Stimulated activated CD4-positive, alpha-beta T cell treated with anti-CD3 and anti-CD28 coated beads, Interleukin-15, amount 100 ng/mL, for 24 hours (primary cell): ENCODE data around the gene GRAMD2A.

Experiments
- DNase-seq: peaks from one replicate; pipeline ENCODE4 v3.0.0-alpha.2; 2020

The GRAMD2A gene

GRCh38 chr15:72216079-72216478 is 18.5 kb upstream of the GRAMD2A start:
- no peak for DNase-seq

- DNase-seq, result no peak
Observed at GRCh38 chr15:72207558-72208085, 10.0 kb upstream of the GRAMD2A start.

GRCh38 chr15:72206677-72207000 is 9.1 kb upstream of the GRAMD2A start:
- no peak for DNase-seq

- no peak for DNase-seq
Observed at GRCh38 chr15:72205896-72206676, 8.5 kb upstream of the GRAMD2A start.

- no peak for DNase-seq
Observed at GRCh38 chr15:72205273-72205672, 7.7 kb upstream of the GRAMD2A start.

GRCh38 chr15:72203507-72203837 is 5.9 kb upstream of the GRAMD2A start:
- DNase-seq, result no peak

GRCh38 chr15:72202801-72203506 is 5.4 kb upstream of the GRAMD2A start:
- no peak for DNase-seq

- DNase-seq, result no peak
Observed at GRCh38 chr15:72202302-72202701, 4.7 kb upstream of the GRAMD2A start.

GRCh38 chr15:72201391-72201921 is 3.9 kb upstream of the GRAMD2A start:
- DNase-seq, result no peak

GRCh38 chr15:72200395-72201237 is 3.0 kb upstream of the GRAMD2A start:
- DNase-seq, result no peak

- DNase-seq, result peak; percentile 75
Observed at GRCh38 chr15:72199721-72200212, 2.2 kb upstream of the GRAMD2A start.

GRCh38 chr15:72199205-72199515 is 1.6 kb upstream of the GRAMD2A start:
- no peak for DNase-seq

- DNase-seq, result peak; percentile 31
Observed at GRCh38 chr15:72198356-72199204, 993 bp upstream of the GRAMD2A start.

- DNase-seq, result no peak
Observed at GRCh38 chr15:72197041-72197459, 537 bp downstream of the GRAMD2A start.

- DNase-seq, result peak; percentile 26
Observed at GRCh38 chr15:72196409-72197040, 1.1 kb downstream of the GRAMD2A start.

GRCh38 chr15:72195101-72195511 is 2.5 kb downstream of the GRAMD2A start:
- no peak for DNase-seq

GRCh38 chr15:72193836-72194396 is 3.7 kb downstream of the GRAMD2A start:
- DNase-seq, result no peak

- no peak for DNase-seq
Observed at GRCh38 chr15:72192416-72192815, 5.2 kb downstream of the GRAMD2A start.

GRCh38 chr15:72189250-72189902 is 8.2 kb downstream of the GRAMD2A start:
- DNase-seq, result no peak

GRCh38 chr15:72184165-72184811 is 13.3 kb downstream of the GRAMD2A start:
- DNase-seq, result no peak
